NCI-H1105 treated with DMSO at 0.1 percent for 48 hours (cell line): ENCODE results near the gene CCNJL.

Source experiments
- DNase-seq: peaks from one replicate; lab custom pipeline; 2025; lab: John Stamatoyannopoulos, UW

Gene CCNJL

GRCh38 chr5:160330212-160330611 is 17.8 kb upstream of the CCNJL start:
- no peak for DNase-seq

- no peak for DNase-seq
Observed at GRCh38 chr5:160327818-160328217, 15.5 kb upstream of the CCNJL start.

GRCh38 chr5:160326981-160327380 is 14.6 kb upstream of the CCNJL start:
- no peak for DNase-seq

- no peak for DNase-seq
Observed at GRCh38 chr5:160325716-160326115, 13.4 kb upstream of the CCNJL start.

GRCh38 chr5:160324886-160325285 is 12.5 kb upstream of the CCNJL start:
- no peak for DNase-seq

GRCh38 chr5:160318409-160318808 is 6.0 kb upstream of the CCNJL start:
- DNase-seq: no peak

GRCh38 chr5:160317434-160317833 is 5.1 kb upstream of the CCNJL start:
- DNase-seq: no peak

- no peak for DNase-seq
Observed at GRCh38 chr5:160315968-160316367, 3.6 kb upstream of the CCNJL start.

GRCh38 chr5:160312960-160313727 is 780 bp upstream of the CCNJL start:
- peak; percentile 35 for DNase-seq

- DNase-seq: no peak
Observed at GRCh38 chr5:160311491-160312133, 752 bp downstream of the CCNJL start.

- no peak for DNase-seq
Observed at GRCh38 chr5:160310552-160311295, 1.6 kb downstream of the CCNJL start.

- DNase-seq: no peak
Observed at GRCh38 chr5:160310140-160310539, 2.2 kb downstream of the CCNJL start.

GRCh38 chr5:160306696-160307095 is 5.7 kb downstream of the CCNJL start:
- DNase-seq: no peak

GRCh38 chr5:160305319-160305718 is 7.0 kb downstream of the CCNJL start:
- DNase-seq: no peak

- DNase-seq: peak; percentile 43
Observed at GRCh38 chr5:160303690-160304089, 8.7 kb downstream of the CCNJL start.

GRCh38 chr5:160298189-160298588 is 14.2 kb downstream of the CCNJL start:
- DNase-seq: no peak

- no peak for DNase-seq
Observed at GRCh38 chr5:160297776-160298175, 14.6 kb downstream of the CCNJL start.

- no peak for DNase-seq
Observed at GRCh38 chr5:160297004-160297403, 15.4 kb downstream of the CCNJL start.

- no peak for DNase-seq
Observed at GRCh38 chr5:160296496-160296895, 15.9 kb downstream of the CCNJL start.

- DNase-seq: no peak
Observed at GRCh38 chr5:160293901-160294561, 18.3 kb downstream of the CCNJL start.

- DNase-seq: no peak
Observed at GRCh38 chr5:160293386-160293785, 19.0 kb downstream of the CCNJL start.

GRCh38 chr5:160291467-160291866 is 20.9 kb downstream of the CCNJL start:
- no peak for DNase-seq
